ENCODE data around the gene PRICKLE4. TPM values are rescaled to one million over a fixed set of nuclear protein-coding genes. Genes with fewer than 3 reads are reported as not detected.
A peak's percentile ranks its signal among the peaks of the same experiment; 100 is the strongest.

PRICKLE4 gene
- total RNA-seq (2014; rRNA removed; shearing (Covaris generic)): 0.66 and 0.89 TPM in 2 replicates
- polyA plus RNA-seq (2016; fragmentation: Nextera tagmentation; extraction: Ambion mirVana): 0.42 and 0.48 TPM in 2 replicates
- long read RNA-seq: 0 reads

GRCh38 chr6:41780551-41781365, at the start of gene PRICKLE4:
PRICKLE4 (plus strand) TSS chr6:41780782; CDS start chr6:41783474, 2,692 bp downstream.
- Histone ChIP-seq H3K36me3 (ENCODE audit: insufficient read depth) (no peaks in the 10 kb centered on the region), H3K4me2 (peak within 1 kb of the TSS; percentile 98), H3K4me1 (ENCODE audit: insufficient read depth) (peaks cover 25% of the 10 kb centered on the region), H3K79me2 (replicated peaks; ENCODE audit: insufficient read depth) (0 out of 2 replicates have a peak, but pooled peaks cover 7% of the 10 kb centered on the region), H3K4me3 (peak within 1 kb of the TSS; percentile 87), H2AFZ (peak within 1 kb of the TSS; percentile 96), H3K27me3 (ENCODE audit: insufficient read depth) (peaks cover 60% of the 10 kb centered on the region), H3K9me2 (ENCODE audit: insufficient read depth) (no peaks in the 10 kb centered on the region), H3K27ac (ENCODE audit: low read depth) (no peak within 1 kb of the TSS), H3F3A (replicated peaks; ENCODE audit: low read depth) (peaks cover 5% of the 10 kb centered on the region), H4K20me1 (replicated peaks; ENCODE audit: insufficient read depth) (no peaks in the 10 kb centered on the region; the same call in 1 of the 2 replicates)
- peak; percentile 70 for DNase-seq (ENCODE audit: low spot score)
- H3K27me3 Mint-ChIP-seq (ENCODE audit: insufficient read depth, low read depth, poor library complexity): peaks cover 48% of the 10 kb centered on the region
- peak within 1 kb of the TSS; percentile 88 for H3K4me3 Mint-ChIP-seq
- H3K27ac Mint-ChIP-seq: 0 out of 2 replicates have a peak within 1 kb of the TSS, but pooled peaks have one; percentile 52
- no peaks in the 10 kb centered on the region for H3K9me3 Mint-ChIP-seq
- peak; percentile 32 for ATAC-seq
- TF ChIP-seq EZH2 (IDR thresholded peaks at IDR 0.05; ENCODE audit: low read depth, unreplicated experiment) (peak; percentile 13), NANOG (IDR thresholded peaks at IDR 0.05; ENCODE audit: borderline replicate concordance) (no peak)
- H3K4me1 Mint-ChIP-seq: peaks cover 25% of the 10 kb centered on the region
- H3K36me3 Mint-ChIP-seq (ENCODE audit: low read depth): no peaks in the 10 kb centered on the region; the same call in 2 of the 3 replicates

- H3K4me2 ChIP-seq: no peak overlapping the region
- no peaks in the 10 kb centered on the region for H3K79me2 ChIP-seq (replicated peaks; ENCODE audit: insufficient read depth)
- H3K27me3 ChIP-seq (ENCODE audit: insufficient read depth): peaks cover 18% of the 10 kb centered on the region
- no peaks in the 10 kb centered on the region for H3K9me2 ChIP-seq (ENCODE audit: insufficient read depth)
- Mint-ChIP-seq H3K27me3 (ENCODE audit: insufficient read depth, low read depth, poor library complexity) (peaks cover 24% of the 10 kb centered on the region), H3K36me3 (ENCODE audit: low read depth) (no peaks in the 10 kb centered on the region), H3K4me1 (peaks cover 54% of the 10 kb centered on the region), H3K27ac (no peak overlapping the region), H3K4me3 (no peak overlapping the region; the same call in 2 of the 3 replicates), H3K9me3 (no peaks in the 10 kb centered on the region)
- ATAC-seq (no peak), DNase-seq (ENCODE audit: low spot score) (no peak)
- H3K4me3 ChIP-seq: no peak overlapping the region
- H3K36me3 ChIP-seq (ENCODE audit: insufficient read depth): no peaks in the 10 kb centered on the region
- no peak overlapping the region for H2AFZ ChIP-seq
- H4K20me1 ChIP-seq (replicated peaks; ENCODE audit: insufficient read depth): no peaks in the 10 kb centered on the region
- peaks cover 14% of the 10 kb centered on the region for H3F3A ChIP-seq (replicated peaks; ENCODE audit: low read depth)
- H3K27ac ChIP-seq (ENCODE audit: low read depth): no peak overlapping the region
- peaks cover 32% of the 10 kb centered on the region for H3K4me1 ChIP-seq (ENCODE audit: insufficient read depth)
- no peak for TF ChIP-seq REST (IDR thresholded peaks at IDR 0.05; ENCODE audit: unreplicated experiment)
- TF ChIP-seq EZH2 (IDR thresholded peaks at IDR 0.05; ENCODE audit: low read depth, unreplicated experiment): no peak
- TF ChIP-seq CREB1 (CRISPR knock-in tag; IDR thresholded peaks at IDR 0.05; ENCODE audit: low read depth): no peak
- no peak for TF ChIP-seq NANOG (IDR thresholded peaks at IDR 0.05; ENCODE audit: borderline replicate concordance)
- no peak for TF ChIP-seq EZH2phosphoT487 (IDR thresholded peaks at IDR 0.05; ENCODE audit: unreplicated experiment)
- no peak for TF ChIP-seq JUNB (IDR thresholded peaks at IDR 0.05; ENCODE audit: unreplicated experiment)
- TF ChIP-seq ZNF331 (CRISPR knock-in tag; IDR thresholded peaks at IDR 0.05; ENCODE audit: low read depth): no peak
- no peak for TF ChIP-seq POLR2AphosphoS5 (IDR thresholded peaks at IDR 0.05; ENCODE audit: low read depth)
- TF ChIP-seq, protein P1, sequence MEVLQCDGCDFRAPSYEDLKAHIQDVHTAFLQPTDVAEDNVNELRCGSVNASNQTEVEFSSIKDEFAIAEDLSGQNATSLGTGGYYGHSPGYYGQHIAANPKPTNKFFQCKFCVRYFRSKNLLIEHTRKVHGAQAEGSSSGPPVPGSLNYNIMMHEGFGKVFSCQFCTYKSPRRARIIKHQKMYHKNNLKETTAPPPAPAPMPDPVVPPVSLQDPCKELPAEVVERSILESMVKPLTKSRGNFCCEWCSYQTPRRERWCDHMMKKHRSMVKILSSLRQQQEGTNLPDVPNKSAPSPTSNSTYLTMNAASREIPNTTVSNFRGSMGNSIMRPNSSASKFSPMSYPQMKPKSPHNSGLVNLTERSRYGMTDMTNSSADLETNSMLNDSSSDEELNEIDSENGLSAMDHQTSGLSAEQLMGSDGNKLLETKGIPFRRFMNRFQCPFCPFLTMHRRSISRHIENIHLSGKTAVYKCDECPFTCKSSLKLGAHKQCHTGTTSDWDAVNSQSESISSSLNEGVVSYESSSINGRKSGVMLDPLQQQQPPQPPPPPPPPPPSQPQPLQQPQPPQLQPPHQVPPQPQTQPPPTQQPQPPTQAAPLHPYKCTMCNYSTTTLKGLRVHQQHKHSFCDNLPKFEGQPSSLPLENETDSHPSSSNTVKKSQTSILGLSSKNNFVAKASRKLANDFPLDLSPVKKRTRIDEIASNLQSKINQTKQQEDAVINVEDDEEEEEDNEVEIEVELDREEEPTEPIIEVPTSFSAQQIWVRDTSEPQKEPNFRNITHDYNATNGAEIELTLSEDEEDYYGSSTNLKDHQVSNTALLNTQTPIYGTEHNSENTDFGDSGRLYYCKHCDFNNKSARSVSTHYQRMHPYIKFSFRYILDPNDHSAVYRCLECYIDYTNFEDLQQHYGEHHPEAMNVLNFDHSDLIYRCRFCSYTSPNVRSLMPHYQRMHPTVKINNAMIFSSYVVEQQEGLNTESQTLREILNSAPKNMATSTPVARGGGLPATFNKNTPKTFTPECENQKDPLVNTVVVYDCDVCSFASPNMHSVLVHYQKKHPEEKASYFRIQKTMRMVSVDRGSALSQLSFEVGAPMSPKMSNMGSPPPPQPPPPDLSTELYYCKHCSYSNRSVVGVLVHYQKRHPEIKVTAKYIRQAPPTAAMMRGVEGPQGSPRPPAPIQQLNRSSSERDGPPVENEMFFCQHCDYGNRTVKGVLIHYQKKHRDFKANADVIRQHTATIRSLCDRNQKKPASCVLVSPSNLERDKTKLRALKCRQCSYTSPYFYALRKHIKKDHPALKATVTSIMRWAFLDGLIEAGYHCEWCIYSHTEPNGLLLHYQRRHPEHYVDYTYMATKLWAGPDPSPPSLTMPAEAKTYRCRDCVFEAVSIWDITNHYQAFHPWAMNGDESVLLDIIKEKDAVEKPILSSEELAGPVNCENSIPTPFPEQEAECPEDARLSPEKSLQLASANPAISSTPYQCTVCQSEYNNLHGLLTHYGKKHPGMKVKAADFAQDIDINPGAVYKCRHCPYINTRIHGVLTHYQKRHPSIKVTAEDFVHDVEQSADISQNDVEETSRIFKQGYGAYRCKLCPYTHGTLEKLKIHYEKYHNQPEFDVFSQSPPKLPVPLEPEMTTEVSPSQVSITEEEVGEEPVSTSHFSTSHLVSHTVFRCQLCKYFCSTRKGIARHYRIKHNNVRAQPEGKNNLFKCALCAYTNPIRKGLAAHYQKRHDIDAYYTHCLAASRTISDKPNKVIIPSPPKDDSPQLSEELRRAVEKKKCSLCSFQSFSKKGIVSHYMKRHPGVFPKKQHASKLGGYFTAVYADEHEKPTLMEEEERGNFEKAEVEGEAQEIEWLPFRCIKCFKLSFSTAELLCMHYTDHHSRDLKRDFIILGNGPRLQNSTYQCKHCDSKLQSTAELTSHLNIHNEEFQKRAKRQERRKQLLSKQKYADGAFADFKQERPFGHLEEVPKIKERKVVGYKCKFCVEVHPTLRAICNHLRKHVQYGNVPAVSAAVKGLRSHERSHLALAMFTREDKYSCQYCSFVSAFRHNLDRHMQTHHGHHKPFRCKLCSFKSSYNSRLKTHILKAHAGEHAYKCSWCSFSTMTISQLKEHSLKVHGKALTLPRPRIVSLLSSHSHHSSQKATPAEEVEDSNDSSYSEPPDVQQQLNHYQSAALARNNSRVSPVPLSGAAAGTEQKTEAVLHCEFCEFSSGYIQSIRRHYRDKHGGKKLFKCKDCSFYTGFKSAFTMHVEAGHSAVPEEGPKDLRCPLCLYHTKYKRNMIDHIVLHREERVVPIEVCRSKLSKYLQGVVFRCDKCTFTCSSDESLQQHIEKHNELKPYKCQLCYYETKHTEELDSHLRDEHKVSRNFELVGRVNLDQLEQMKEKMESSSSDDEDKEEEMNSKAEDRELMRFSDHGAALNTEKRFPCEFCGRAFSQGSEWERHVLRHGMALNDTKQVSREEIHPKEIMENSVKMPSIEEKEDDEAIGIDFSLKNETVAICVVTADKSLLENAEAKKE (CRISPR knock-in tag; IDR thresholded peaks at IDR 0.05): no peak
- TF ChIP-seq STAT1 (IDR thresholded peaks at IDR 0.05; ENCODE audit: unreplicated experiment): no peak
These were observed 49.0 kb upstream of the PRICKLE4 start for GRCh38 chr6:41731561-41732086.

Data from GM23338 (cell line).